Gastroesophageal sphincter (tissue), 2 donors: ENCODE results near the gene GRN.

Source experiments
- POLR2A ChIP-seq, 2 donors: fragments of 450-650 bp; IDR thresholded peaks; one replicate each; pipeline ENCODE4 v1.6.1; 2017; ENCODE audit warnings: antibody characterized with exemption in 2 of 2, mild to moderate bottlenecking in 2 of 2, moderate library complexity in 1 of 2
- POLR2AphosphoS5 ChIP-seq: sonication (generic); formaldehyde crosslinking; IDR thresholded peaks from one replicate; pipeline ENCODE4 v1.6.1; 2017; ENCODE audit warnings: antibody characterized with exemption

- no peak for TF ChIP-seq POLR2A (IDR thresholded peaks at IDR 0.05)
- no peak for TF ChIP-seq POLR2AphosphoS5
Observed at GRCh38 chr17:44318077-44318892, 26.8 kb upstream of the GRN start.
